Tracheal epithelial cell (primary cell): ENCODE results near the gene FAR2. TPM values are rescaled to one million over a fixed set of nuclear protein-coding genes. Genes with fewer than 3 reads are reported as not detected.

Source experiments
- total RNA-seq: library from RNA; depleted of rRNA; stranded (reverse); fragments of >200 nt; gene quantifications from 2 replicates; pipeline ENCODE4 v1.2.1, GENCODE V29; 2014

FAR2 gene
- 0.85 and 3.9 TPM in 2 replicates for total RNA-seq

DNA sequence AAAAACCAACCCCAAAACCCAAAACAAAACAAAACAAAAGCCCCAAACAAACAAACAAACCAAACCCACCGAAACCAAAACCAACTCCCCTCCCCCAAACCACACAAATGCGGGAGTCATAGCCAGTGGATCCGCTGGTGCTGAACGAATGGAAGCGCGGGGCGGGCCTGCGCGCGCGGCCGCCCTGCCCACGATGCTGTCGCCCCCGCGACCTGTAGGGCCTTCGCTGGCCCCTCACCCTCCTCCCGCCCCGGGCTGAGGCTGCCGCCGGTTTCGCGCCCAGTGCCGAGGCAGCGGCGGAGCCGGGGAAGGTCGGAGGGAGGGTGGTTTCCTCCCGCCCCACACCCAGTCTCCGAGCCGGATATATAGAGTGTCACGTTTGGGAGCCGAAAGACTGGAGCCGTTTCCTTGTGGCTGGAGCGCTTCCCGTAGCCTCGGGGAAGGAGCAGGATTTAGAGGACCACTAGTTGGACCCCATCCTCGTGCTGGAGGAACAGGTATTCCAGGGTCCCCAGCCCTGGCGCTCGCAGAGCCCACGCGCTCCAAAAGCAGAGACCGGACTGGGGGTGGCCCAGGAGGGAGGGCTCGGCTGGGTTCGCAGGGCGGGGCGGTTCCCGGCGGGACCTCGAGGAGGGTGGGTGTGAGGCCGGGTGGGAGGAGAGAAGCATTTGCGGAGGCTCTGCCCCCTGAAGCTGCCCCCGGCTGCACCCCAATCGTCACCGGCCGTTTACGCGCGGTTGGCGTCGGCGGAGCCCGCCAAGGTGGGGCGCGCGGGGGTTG lies at the start of gene FAR2:
Gene FAR2 (plus strand): TSS at position 368 of the 780 bp plus-strand sequence. CDS start 121,172 bp downstream, outside the sequence.

DNA sequence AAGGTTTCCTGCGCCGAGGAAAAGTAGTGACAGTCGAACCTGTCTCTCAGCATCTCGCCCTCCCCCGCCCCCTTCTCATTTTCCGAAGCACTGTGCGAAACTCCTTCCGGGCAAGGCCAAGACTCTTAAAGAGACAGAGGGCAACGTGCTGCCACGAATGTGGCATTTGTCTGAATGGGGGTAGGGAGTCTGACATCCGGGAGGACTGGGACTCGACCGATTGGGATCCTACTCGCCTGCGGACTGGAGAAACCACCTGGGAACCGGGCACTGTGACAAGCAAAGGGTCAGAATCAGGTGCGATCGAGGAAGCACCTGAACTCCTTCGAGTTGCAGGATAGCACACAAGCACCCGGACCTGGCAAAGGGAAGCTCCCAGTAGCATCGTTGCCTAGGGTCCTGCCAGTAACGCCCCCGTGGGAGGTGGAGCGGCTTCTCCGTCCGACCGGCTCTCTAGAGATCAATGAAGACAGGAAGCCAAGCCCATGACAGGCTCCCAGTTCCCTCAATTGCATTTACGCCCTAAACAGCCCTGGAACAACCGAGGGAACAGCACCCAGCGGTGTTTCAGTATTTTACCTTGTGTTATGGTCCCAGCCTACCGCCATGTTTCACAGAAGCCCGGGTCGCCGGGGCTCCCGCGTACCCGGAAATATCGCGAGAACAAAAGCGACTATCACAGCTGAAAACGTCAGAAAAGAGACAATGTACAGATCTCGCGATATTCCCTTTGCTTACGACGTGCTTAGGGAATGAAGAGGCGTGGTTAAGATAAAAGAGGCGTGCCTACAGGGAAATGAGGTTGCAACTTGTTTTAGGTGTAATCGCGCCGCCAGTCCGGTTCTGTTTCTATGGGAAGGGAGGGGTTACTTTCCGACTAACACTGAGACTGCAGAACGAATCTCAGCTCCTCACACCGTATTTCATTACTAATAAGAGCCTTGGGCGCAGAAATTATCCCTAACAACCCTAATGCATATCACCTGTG lies 231.8 kb downstream of the FAR2 start, which contains the start of gene ERGIC2:
Gene ERGIC2 (minus strand): TSS at position 637 of the 988 bp plus-strand sequence. CDS start 9,539 bp downstream, outside the sequence.

Other genes starting within 250 kb of the FAR2 start
- 84.4 and 94.9 TPM in 2 replicates for gene ERGIC2, start 231.9 kb downstream of the FAR2 start, total RNA-seq